Panc1 (cell line): ENCODE measurements around the gene ZNF584. TPM values are rescaled to one million over a fixed set of nuclear protein-coding genes. Genes with fewer than 3 reads are reported as not detected.

Source experiments
- ATAC-seq: fragments of 200-7000 bp; cut with Tn5 transposase; 2 replicates; pipeline ENCODE4 v1.9.1; 2020; ENCODE audit warnings: mild to moderate bottlenecking, moderate library complexity
- BruUV-seq: library from RNA; stranded (reverse); fragments of 400-500 nt; replicated peaks from 2 replicates; lab custom pipeline; 2021; lab: Mats Ljungman, UMichigan
- CTCF ChIA-PET: fragments of 300-600 bp; sonication (Branson Sonifier 250); formaldehyde crosslinking; loops from one replicate; lab custom pipeline; 2022; ENCODE audit warnings: antibody characterized with exemption; lab: Charles Lee
- POLR2A ChIA-PET: fragments of 300-600 bp; sonication (Branson Sonifier 250); formaldehyde crosslinking; loops from one replicate; lab custom pipeline; 2022; ENCODE audit warnings: antibody characterized with exemption; lab: Charles Lee
- DNase-seq: peaks from one replicate; pipeline ENCODE4 v3.0.0-alpha.2; 2010; ENCODE audit warnings: low read depth, low spot score
- H3K27ac ChIP-seq: 2 replicates; pipeline ENCODE4 v1.5.1; 2011; ENCODE audit warnings: mild to moderate bottlenecking, low read length, inconsistent platforms
- H3K27me3 ChIP-seq: fragments of 200-500 bp; sonication (Bioruptor generic); 2 replicates; pipeline ENCODE4 v1.6.0; 2014; ENCODE audit warnings: low read length, inconsistent platforms; ENCODE audit not compliant: control insufficient read depth, insufficient read depth
- H3K36me3 ChIP-seq: fragments of 200-500 bp; sonication (Bioruptor generic); 2 replicates; pipeline ENCODE4 v1.5.1; 2014; ENCODE audit warnings: inconsistent platforms, mild to moderate bottlenecking, low read length, moderate library complexity; ENCODE audit not compliant: control insufficient read depth, insufficient read depth
- H3K4me1 ChIP-seq: 2 replicates; pipeline ENCODE4 v1.5.1; 2011; ENCODE audit warnings: inconsistent platforms, mild to moderate bottlenecking, low read length, moderate library complexity; ENCODE audit not compliant: control insufficient read depth, insufficient read depth
- H3K4me3 ChIP-seq, 2 experiments: 2 replicates each; pipeline ENCODE4 v1.5.1; 2011 to 2012; ENCODE audit warnings: low read depth in 2 of 2, low read length in 2 of 2, mild to moderate bottlenecking in 2 of 2, inconsistent platforms in 1 of 2, moderate library complexity in 1 of 2
- H3K9me3 ChIP-seq: fragments of 200-500 bp; sonication (Bioruptor generic); 2 replicates; pipeline ENCODE4 v1.5.1; 2014; ENCODE audit warnings: low read depth, mild to moderate bottlenecking, inconsistent platforms, low read length, moderate library complexity; ENCODE audit not compliant: control insufficient read depth, insufficient read depth
- POLR2AphosphoS5 ChIP-seq: IDR thresholded peaks from 2 replicates; pipeline ENCODE4 v1.6.1; 2012; ENCODE audit warnings: mild to moderate bottlenecking, low read depth, low read length, moderate library complexity
- SIN3A ChIP-seq: IDR thresholded peaks from 2 replicates; pipeline ENCODE4 v1.6.1; 2012; ENCODE audit warnings: low read depth, mild to moderate bottlenecking, low read length, moderate library complexity, borderline replicate concordance; ENCODE audit not compliant: insufficient read depth
- TCF7L2 ChIP-seq: IDR thresholded peaks from 2 replicates; pipeline ENCODE4 v1.6.1; 2011; ENCODE audit warnings: mild to moderate bottlenecking, low read depth, low read length, inconsistent platforms
- in situ Hi-C: cut with HindIII; loops from 2 replicates; pipeline ENCODE4 v1.10.0; 2016; ENCODE audit warnings: low sequenced_read_pairs, low pct_unique_long_range_greater_than_20kb
- intact Hi-C: fragments of 100-400 bp; cut with micrococcal nuclease; formaldehyde crosslinking; loops from one replicate; pipeline ENCODE4 v1.10.0; 2022; ENCODE audit not compliant: unreplicated experiment
- total RNA-seq: library from RNA; stranded (reverse); gene quantifications from one replicate; pipeline ENCODE4 v1.2.1, GENCODE V29; 2021; ENCODE audit not compliant: unreplicated experiment
- TF ChIP-seq, protein P1 (sequence below): fragments of 450-650 bp; IDR thresholded peaks from 2 replicates; pipeline ENCODE4 v1.5.1; 2017; ENCODE audit warnings: mild to moderate bottlenecking
- TF ChIP-seq, protein P2 (sequence below), 2 experiments: IDR thresholded peaks; 2 replicates each; pipeline ENCODE4 v1.6.1; 2011 to 2012; ENCODE audit warnings: low read depth in 2 of 2, control low read depth in 1 of 2, low read length in 1 of 2, mild to moderate bottlenecking in 1 of 2, moderate library complexity in 1 of 2; ENCODE audit not compliant: insufficient read depth in 1 of 2

The ZNF584 gene
- total RNA-seq, 1 experiment from 2014 or later = 29.0 TPM

DNA sequence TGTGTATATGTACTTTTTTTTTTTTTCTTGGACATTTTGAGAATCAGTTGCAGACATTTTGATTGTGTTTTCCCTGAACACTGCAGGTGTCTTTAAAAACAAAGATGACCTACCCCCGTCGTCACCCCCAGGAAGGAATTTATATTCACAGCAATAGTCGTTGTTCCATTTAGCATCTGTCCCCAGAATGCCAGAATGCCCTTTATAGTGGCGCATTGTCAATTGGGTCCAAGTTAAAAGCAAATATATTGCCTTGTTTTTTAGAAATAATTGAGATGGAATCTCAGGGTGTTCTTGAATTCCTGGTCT lies 14.8 kb upstream of the ZNF584 start:
- H3K27me3 ChIP-seq = no peaks in the 10 kb centered on the region
- intact Hi-C loops = no loop called here
- no peaks in the 10 kb centered on the region for H3K9me3 ChIP-seq
- DNase-seq (no peak), ATAC-seq (no peak)
- BruUV-seq = no TSS peak
- peaks cover 23% of the 10 kb centered on the region for H3K4me1 ChIP-seq
- H3K27ac ChIP-seq = no peak overlapping the region
- CTCF ChIA-PET = no interaction called here
- peaks cover 23% of the 10 kb centered on the region for H3K36me3 ChIP-seq
- in situ Hi-C loops = no loop called here
- TF ChIP-seq, protein P1, sequence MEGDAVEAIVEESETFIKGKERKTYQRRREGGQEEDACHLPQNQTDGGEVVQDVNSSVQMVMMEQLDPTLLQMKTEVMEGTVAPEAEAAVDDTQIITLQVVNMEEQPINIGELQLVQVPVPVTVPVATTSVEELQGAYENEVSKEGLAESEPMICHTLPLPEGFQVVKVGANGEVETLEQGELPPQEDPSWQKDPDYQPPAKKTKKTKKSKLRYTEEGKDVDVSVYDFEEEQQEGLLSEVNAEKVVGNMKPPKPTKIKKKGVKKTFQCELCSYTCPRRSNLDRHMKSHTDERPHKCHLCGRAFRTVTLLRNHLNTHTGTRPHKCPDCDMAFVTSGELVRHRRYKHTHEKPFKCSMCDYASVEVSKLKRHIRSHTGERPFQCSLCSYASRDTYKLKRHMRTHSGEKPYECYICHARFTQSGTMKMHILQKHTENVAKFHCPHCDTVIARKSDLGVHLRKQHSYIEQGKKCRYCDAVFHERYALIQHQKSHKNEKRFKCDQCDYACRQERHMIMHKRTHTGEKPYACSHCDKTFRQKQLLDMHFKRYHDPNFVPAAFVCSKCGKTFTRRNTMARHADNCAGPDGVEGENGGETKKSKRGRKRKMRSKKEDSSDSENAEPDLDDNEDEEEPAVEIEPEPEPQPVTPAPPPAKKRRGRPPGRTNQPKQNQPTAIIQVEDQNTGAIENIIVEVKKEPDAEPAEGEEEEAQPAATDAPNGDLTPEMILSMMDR = no peak
- TF ChIP-seq POLR2AphosphoS5 = no peak
- TF ChIP-seq, protein P2, sequence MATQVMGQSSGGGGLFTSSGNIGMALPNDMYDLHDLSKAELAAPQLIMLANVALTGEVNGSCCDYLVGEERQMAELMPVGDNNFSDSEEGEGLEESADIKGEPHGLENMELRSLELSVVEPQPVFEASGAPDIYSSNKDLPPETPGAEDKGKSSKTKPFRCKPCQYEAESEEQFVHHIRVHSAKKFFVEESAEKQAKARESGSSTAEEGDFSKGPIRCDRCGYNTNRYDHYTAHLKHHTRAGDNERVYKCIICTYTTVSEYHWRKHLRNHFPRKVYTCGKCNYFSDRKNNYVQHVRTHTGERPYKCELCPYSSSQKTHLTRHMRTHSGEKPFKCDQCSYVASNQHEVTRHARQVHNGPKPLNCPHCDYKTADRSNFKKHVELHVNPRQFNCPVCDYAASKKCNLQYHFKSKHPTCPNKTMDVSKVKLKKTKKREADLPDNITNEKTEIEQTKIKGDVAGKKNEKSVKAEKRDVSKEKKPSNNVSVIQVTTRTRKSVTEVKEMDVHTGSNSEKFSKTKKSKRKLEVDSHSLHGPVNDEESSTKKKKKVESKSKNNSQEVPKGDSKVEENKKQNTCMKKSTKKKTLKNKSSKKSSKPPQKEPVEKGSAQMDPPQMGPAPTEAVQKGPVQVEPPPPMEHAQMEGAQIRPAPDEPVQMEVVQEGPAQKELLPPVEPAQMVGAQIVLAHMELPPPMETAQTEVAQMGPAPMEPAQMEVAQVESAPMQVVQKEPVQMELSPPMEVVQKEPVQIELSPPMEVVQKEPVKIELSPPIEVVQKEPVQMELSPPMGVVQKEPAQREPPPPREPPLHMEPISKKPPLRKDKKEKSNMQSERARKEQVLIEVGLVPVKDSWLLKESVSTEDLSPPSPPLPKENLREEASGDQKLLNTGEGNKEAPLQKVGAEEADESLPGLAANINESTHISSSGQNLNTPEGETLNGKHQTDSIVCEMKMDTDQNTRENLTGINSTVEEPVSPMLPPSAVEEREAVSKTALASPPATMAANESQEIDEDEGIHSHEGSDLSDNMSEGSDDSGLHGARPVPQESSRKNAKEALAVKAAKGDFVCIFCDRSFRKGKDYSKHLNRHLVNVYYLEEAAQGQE (IDR thresholded peaks at IDR 0.05; ENCODE audit: insufficient read depth in 1 of 2, low read depth in 2 of 2, low read length in 1 of 2) = no peak
- TF ChIP-seq TCF7L2 = no peak
- TF ChIP-seq SIN3A = no peak
- POLR2A ChIA-PET = no interaction called here
- H3K4me3 ChIP-seq = no peak overlapping the region

DNA sequence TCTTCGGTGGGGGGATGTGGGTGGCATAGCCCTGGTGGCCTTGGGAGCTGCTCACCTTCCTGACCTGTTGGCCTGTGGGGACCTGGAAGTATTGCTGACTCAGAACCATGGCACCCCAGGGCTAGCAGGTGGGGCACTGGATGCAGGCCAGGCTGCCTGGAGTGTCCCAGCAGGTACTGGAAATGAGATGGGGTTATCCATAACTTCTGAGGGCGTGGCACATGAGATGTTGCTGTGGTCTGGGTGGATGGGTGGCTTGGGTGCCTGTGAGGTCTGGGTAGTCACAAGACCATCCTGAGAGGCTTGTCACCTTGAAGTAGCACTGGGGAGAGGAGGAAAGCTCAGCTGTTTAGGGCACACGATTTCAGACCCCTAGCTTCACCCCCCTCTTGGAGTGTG lies 13.6 kb upstream of the ZNF584 start:
- H3K27ac ChIP-seq = no peak overlapping the region
- H3K36me3 ChIP-seq = peaks cover 16% of the 10 kb centered on the region
- H3K9me3 ChIP-seq = no peaks in the 10 kb centered on the region
- DNase-seq = no peak
- H3K4me3 ChIP-seq = no peak overlapping the region
- no peaks in the 10 kb centered on the region for H3K27me3 ChIP-seq
- BruUV-seq = no TSS peak
- in situ Hi-C loops = no loop called here
- POLR2A ChIA-PET = interaction anchor here (0.6 kb wide), 1 partner anchor 733 kb away, joined by 3 read pairs; no protein-coding TSS in a partner anchor
- peaks cover 17% of the 10 kb centered on the region for H3K4me1 ChIP-seq
- CTCF ChIA-PET = no interaction called here
- ATAC-seq = peak; percentile 10; the same call in 1 of the 2 replicates
- intact Hi-C loops = no loop called here
- TF ChIP-seq, protein P1 = no peak
- peak; percentile 14; the same call in 1 of the 2 replicates for TF ChIP-seq SIN3A
